CD14-positive monocyte (primary cell): ENCODE results near the gene MT1B. TPM values are rescaled to one million over a fixed set of nuclear protein-coding genes. Genes with fewer than 3 reads are reported as not detected.

Experiments used
- DNase-seq, 3 donors: peaks; one replicate each; pipeline ENCODE4 v3.0.0-alpha.2; 2011 to 2022
- H2AFZ ChIP-seq: 2 replicates; pipeline ENCODE4 v1.6.0; 2012; ENCODE audit warnings: mild to moderate bottlenecking, low read depth, low read length, inconsistent platforms; ENCODE audit not compliant: insufficient read depth, poor library complexity, severe bottlenecking
- H3K27ac ChIP-seq, 2 donors: 1 replicate in 1 of 2; 2 replicates in 1 of 2; pipeline ENCODE4 v1.5.1; 2012 to 2013; ENCODE audit warnings: low read length in 2 of 2, control low read depth in 1 of 2, inconsistent platforms in 1 of 2, low read depth in 1 of 2, mild to moderate bottlenecking in 1 of 2
- H3K27me3 ChIP-seq, 2 donors: one replicate each; pipeline versions ENCODE4 v1.6.0 to v1.6.1; 2011 to 2013; ENCODE audit warnings: low read length in 2 of 2; ENCODE audit not compliant: control insufficient read depth in 2 of 2, insufficient read depth in 2 of 2
- H3K36me3 ChIP-seq, 2 donors: replicated peaks in 1 of 2; 1 replicate in 1 of 2; 2 replicates in 1 of 2; pipeline versions ENCODE4 v1.5.1 to v1.6.1; 2012 to 2013; ENCODE audit warnings: low read length in 2 of 2, control low read depth in 1 of 2, inconsistent platforms in 1 of 2, mild to moderate bottlenecking in 1 of 2; ENCODE audit not compliant: insufficient read depth in 2 of 2, control insufficient read depth in 1 of 2
- H3K4me1 ChIP-seq, 2 donors: 1 replicate in 1 of 2; 2 replicates in 1 of 2; pipeline versions ENCODE4 v1.5.1 to v1.6.1; 2012 to 2013; ENCODE audit warnings: low read length in 2 of 2, control low read depth in 1 of 2, inconsistent platforms in 1 of 2, mild to moderate bottlenecking in 1 of 2, moderate library complexity in 1 of 2; ENCODE audit not compliant: insufficient read depth in 2 of 2, control insufficient read depth in 1 of 2
- H3K4me2 ChIP-seq: replicated peaks from 2 replicates; pipeline ENCODE3; 2012; ENCODE audit warnings: low read length, moderate library complexity, mild to moderate bottlenecking; ENCODE audit not compliant: poor library complexity, severe bottlenecking; ENCODE audit errors: extremely low read depth
- H3K4me3 ChIP-seq, 3 experiments: fragments of 200-600 bp in 1 of 3; sonication (generic) in 1 of 3; replicated peaks in 1 of 3; 1 replicate in 2 of 3; 2 replicates in 1 of 3; pipeline ENCODE4 v1.5.1; 2011 to 2013; ENCODE audit warnings: low read length in 3 of 3, mild to moderate bottlenecking in 3 of 3, control low read depth in 2 of 3, low read depth in 2 of 3, inconsistent platforms in 1 of 3, moderate library complexity in 1 of 3
- H3K79me2 ChIP-seq: 2 replicates; pipeline ENCODE4 v1.6.0; 2012; ENCODE audit warnings: mild to moderate bottlenecking, control low read depth, inconsistent platforms, low read length, moderate library complexity; ENCODE audit not compliant: insufficient read depth
- H3K9ac ChIP-seq: 2 replicates; pipeline ENCODE4 v1.6.0; 2017; ENCODE audit warnings: low read length, mild to moderate bottlenecking; ENCODE audit not compliant: insufficient read depth, poor library complexity, severe bottlenecking
- H3K9me3 ChIP-seq, 2 donors: replicated peaks in 1 of 2; 1 replicate in 1 of 2; 2 replicates in 1 of 2; pipeline versions ENCODE4 v1.5.1 to v1.6.1; 2012 to 2013; ENCODE audit warnings: low read length in 2 of 2, control low read depth in 1 of 2; ENCODE audit not compliant: control insufficient read depth in 1 of 2, insufficient read depth in 1 of 2
- H4K20me1 ChIP-seq: 2 replicates; pipeline ENCODE4 v1.6.0; 2012; ENCODE audit warnings: mild to moderate bottlenecking, low read length, control low read depth, moderate library complexity; ENCODE audit not compliant: insufficient read depth
- H3K27ac Mint-ChIP-seq, 7 donors: one replicate each; pipeline ENCODE4 v1.8.0; 2020; ENCODE audit warnings: mild to moderate bottlenecking in 7 of 7, mixed read lengths in 7 of 7, moderate library complexity in 6 of 7, inconsistent platforms in 2 of 7
- H3K27me3 Mint-ChIP-seq, 3 donors: one replicate each; pipeline ENCODE4 v1.8.0; 2021 to 2022; ENCODE audit warnings: low read depth in 3 of 3, mild to moderate bottlenecking in 3 of 3, mixed read lengths in 3 of 3, moderate library complexity in 3 of 3, inconsistent platforms in 1 of 3
- H3K36me3 Mint-ChIP-seq, 2 donors: one replicate each; pipeline ENCODE4 v1.8.0; 2020; ENCODE audit warnings: mixed read lengths in 2 of 2, inconsistent platforms in 1 of 2, mild to moderate bottlenecking in 1 of 2
- H3K4me1 Mint-ChIP-seq: one replicate; pipeline ENCODE4 v1.8.0; 2020; ENCODE audit warnings: mild to moderate bottlenecking, mixed read lengths
- H3K4me3 Mint-ChIP-seq, 2 donors: one replicate each; pipeline ENCODE4 v1.8.0; 2020; ENCODE audit warnings: mild to moderate bottlenecking in 2 of 2, mixed read lengths in 2 of 2, moderate library complexity in 1 of 2
- H3K9me3 Mint-ChIP-seq, 7 donors: one replicate each; pipeline ENCODE4 v1.8.0; 2020 to 2022; ENCODE audit warnings: mixed read lengths in 7 of 7, mild to moderate bottlenecking in 6 of 7, moderate library complexity in 6 of 7, inconsistent platforms in 2 of 7
- WGBS: methylation state at CpG from one replicate; pipeline ENCODE4 v1.1.5; 2013; ENCODE audit warnings: missing lambda C conversion rate; ENCODE audit not compliant: insufficient coverage; 5-methylcytosine and 5-hydroxymethylcytosine counted together
- intact Hi-C, 2 donors: fragments of 100-400 bp; cut with micrococcal nuclease; formaldehyde crosslinking; loops; one replicate each; pipeline versions ENCODE4 v1.15.0 to v1.15.1; 2023
- polyA plus RNA-seq, 3 donors: library from polyadenylated mRNA; depleted of rRNA in 1 of 3; unstranded in 2 of 3; stranded (reverse) in 1 of 3; fragments of 300-500 nt in 2 of 3; fragments of >200 nt in 1 of 3; fragmentation: Illumina TruSeq in 2 of 3; gene quantifications; 1 replicate in 2 of 3; 2 replicates in 1 of 3; pipeline ENCODE4 v1.2.3, GENCODE V29; 2012 to 2021
- TF ChIP-seq, protein P1 (sequence below): fragments of 200-600 bp; IDR thresholded peaks from one replicate; pipeline ENCODE4 v1.8.0; 2022; ENCODE audit warnings: antibody characterized with exemption, mild to moderate bottlenecking

Gene MT1B
- polyA plus RNA-seq, 3 donors = not detected

DNA sequence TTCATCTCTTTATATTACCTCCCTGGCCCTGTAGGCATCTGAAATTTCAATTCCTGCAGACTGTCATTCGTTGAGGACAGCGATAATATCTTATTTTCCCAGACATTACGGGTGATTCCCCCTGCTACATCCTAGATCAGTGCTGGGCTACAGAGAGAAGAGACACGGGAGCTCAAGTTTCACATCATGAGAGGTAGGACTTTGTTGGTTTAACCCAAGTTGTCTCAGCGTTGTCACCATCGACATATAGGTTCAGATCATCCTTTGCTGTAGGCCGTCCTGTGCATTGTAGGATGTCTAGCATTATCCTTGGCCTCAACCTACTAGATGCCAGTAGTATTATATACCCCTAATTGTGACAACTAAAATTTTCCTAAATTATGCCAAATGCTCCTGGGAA lies 49.8 kb downstream of the MT1B start:
- TF ChIP-seq, protein P1, sequence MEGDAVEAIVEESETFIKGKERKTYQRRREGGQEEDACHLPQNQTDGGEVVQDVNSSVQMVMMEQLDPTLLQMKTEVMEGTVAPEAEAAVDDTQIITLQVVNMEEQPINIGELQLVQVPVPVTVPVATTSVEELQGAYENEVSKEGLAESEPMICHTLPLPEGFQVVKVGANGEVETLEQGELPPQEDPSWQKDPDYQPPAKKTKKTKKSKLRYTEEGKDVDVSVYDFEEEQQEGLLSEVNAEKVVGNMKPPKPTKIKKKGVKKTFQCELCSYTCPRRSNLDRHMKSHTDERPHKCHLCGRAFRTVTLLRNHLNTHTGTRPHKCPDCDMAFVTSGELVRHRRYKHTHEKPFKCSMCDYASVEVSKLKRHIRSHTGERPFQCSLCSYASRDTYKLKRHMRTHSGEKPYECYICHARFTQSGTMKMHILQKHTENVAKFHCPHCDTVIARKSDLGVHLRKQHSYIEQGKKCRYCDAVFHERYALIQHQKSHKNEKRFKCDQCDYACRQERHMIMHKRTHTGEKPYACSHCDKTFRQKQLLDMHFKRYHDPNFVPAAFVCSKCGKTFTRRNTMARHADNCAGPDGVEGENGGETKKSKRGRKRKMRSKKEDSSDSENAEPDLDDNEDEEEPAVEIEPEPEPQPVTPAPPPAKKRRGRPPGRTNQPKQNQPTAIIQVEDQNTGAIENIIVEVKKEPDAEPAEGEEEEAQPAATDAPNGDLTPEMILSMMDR = no peak
- no peak for DNase-seq
- peak overlapping the region in 3 of 7 donors; percentile 6 to 75 (median 31) for H3K27ac Mint-ChIP-seq

More for the DNA sequence above, 49.8 kb downstream of the MT1B start:
- H4K20me1 ChIP-seq = no peaks in the 10 kb centered on the region
- H3K27me3 ChIP-seq = no peaks in the 10 kb centered on the region
- no peaks in the 10 kb centered on the region for H3K36me3 ChIP-seq
- Mint-ChIP-seq H3K4me3 (no peak overlapping the region), H3K9me3 (peaks cover 3 to 9% (median 7%) of the 10 kb centered on the region in 7 donors), H3K36me3 (no peaks in the 10 kb centered on the region), H3K4me1 (peaks cover 12% of the 10 kb centered on the region), H3K27me3 (peaks cover 5 to 10% (median 7%) of the 10 kb centered on the region in 3 donors)
- no peak overlapping the region for H3K27ac ChIP-seq
- H3K79me2 ChIP-seq = no peaks in the 10 kb centered on the region
- WGBS = no CpG with 5 or more reads among the region's 7 CpGs
- no peak overlapping the region for H3K4me3 ChIP-seq
- H3K4me1 ChIP-seq = no peaks in the 10 kb centered on the region
- intact Hi-C loops = loop anchor here (5.0 to 10.0 kb wide), 3 partner anchors 97 to 184 kb away; partner anchors contain the start of gene MT2A (in 2 of the 2)
- H2AFZ ChIP-seq = no peak overlapping the region
- H3K4me2 ChIP-seq = no peak overlapping the region
- no peak overlapping the region for H3K9ac ChIP-seq
- peaks cover 0 to 5% of the 10 kb centered on the region in 2 donors for H3K9me3 ChIP-seq

Other genes with a start within 250 kb of the MT1B start
- 10 to 100 TPM; 28.3 to 68.1 (median 48.9) TPM for gene AMFR, start 226.3 kb upstream of the MT1B start, polyA plus RNA-seq
- gene NUDT21, start 200.6 kb upstream of the MT1B start, polyA plus RNA-seq = 10 to 100 TPM; 33.0 to 65.0 (median 55.9) TPM
- gene OGFOD1, start 200.3 kb upstream of the MT1B start, polyA plus RNA-seq = 10 to 100 TPM in 2 of 3 donors, 1 to 10 TPM in 1; 8.2 to 37.9 (median 23.4) TPM
- gene BBS2, start 131.9 kb upstream of the MT1B start, polyA plus RNA-seq = 10 to 100 TPM; 16.6 to 35.5 (median 18.8) TPM
- not detected for gene MT4, start 86.8 kb upstream of the MT1B start, polyA plus RNA-seq
- gene MT3, start 62.4 kb upstream of the MT1B start, polyA plus RNA-seq = not detected
- gene MT2A, start 43.3 kb upstream of the MT1B start, polyA plus RNA-seq = 100 to 1,000 TPM in 2 of 3 donors, 10 to 100 TPM in 1; 26.8 to 228 (median 126) TPM
- 1 to 10 TPM; 1.3 to 4.3 (median 4.0) TPM for gene MT1E, start 26.1 kb upstream of the MT1B start, polyA plus RNA-seq
- gene MT1M, start 19.2 kb upstream of the MT1B start, polyA plus RNA-seq = not detected
- not detected for gene MT1A, start 13.2 kb upstream of the MT1B start, polyA plus RNA-seq
- gene MT1F, start 6.1 kb downstream of the MT1B start, polyA plus RNA-seq = 10 to 100 TPM; 10.2 to 21.9 (median 13.6) TPM
- 1 to 10 TPM in 2 of 3 donors, not detected in 1; 1.1 to 1.4 TPM for gene MT1G, start 16.2 kb downstream of the MT1B start, polyA plus RNA-seq
- under 1 TPM in 1 of 3 donors, not detected in 2; 0.76 TPM for gene MT1H, start 17.9 kb downstream of the MT1B start, polyA plus RNA-seq
- gene MT1X, start 30.6 kb downstream of the MT1B start, polyA plus RNA-seq = 10 to 100 TPM; 34.5 to 87.9 (median 55.4) TPM
- gene NUP93, start 78.2 kb downstream of the MT1B start, polyA plus RNA-seq = 10 to 100 TPM; 46.6 to 77.7 (median 59.4) TPM
- under 1 TPM in 1 of 3 donors, not detected in 2; 0.03 TPM for gene SLC12A3, start 213.3 kb downstream of the MT1B start, polyA plus RNA-seq